GM10266 (cell line): ENCODE results near the gene ASB5.

Experiments used
- DNase-seq: peaks from one replicate; pipeline ENCODE4 v3.0.0; 2012; ENCODE audit errors: extremely low spot score
- TF ChIP-seq, protein P1 (sequence below): IDR thresholded peaks from 2 replicates; pipeline ENCODE4 v1.5.1; 2012; ENCODE audit warnings: mild to moderate bottlenecking, low read depth; ENCODE audit not compliant: control insufficient read depth, insufficient read depth; ENCODE audit errors: missing control alignments

Gene ASB5

DNA sequence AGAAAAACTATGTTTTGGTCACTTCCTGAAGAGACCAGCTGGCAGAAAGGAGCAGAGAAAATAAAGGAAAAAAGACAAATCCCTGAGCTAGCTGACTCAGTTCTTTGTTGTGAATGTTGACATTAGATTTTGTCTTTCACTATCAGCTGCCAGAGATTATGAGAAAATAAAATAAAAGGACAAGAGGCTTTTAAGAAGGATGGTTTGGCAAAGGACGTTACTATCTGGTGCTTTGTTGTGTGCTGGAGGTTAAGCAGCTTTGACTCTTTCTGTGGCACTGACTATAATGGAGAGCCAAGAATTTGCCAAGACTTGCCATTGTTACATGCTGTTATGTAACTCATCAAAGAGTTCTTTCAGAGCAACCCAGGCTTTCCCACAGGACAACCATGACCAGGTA is 12.1 kb downstream of the ASB5 start:
- DNase-seq: no peak
- TF ChIP-seq, protein P1, sequence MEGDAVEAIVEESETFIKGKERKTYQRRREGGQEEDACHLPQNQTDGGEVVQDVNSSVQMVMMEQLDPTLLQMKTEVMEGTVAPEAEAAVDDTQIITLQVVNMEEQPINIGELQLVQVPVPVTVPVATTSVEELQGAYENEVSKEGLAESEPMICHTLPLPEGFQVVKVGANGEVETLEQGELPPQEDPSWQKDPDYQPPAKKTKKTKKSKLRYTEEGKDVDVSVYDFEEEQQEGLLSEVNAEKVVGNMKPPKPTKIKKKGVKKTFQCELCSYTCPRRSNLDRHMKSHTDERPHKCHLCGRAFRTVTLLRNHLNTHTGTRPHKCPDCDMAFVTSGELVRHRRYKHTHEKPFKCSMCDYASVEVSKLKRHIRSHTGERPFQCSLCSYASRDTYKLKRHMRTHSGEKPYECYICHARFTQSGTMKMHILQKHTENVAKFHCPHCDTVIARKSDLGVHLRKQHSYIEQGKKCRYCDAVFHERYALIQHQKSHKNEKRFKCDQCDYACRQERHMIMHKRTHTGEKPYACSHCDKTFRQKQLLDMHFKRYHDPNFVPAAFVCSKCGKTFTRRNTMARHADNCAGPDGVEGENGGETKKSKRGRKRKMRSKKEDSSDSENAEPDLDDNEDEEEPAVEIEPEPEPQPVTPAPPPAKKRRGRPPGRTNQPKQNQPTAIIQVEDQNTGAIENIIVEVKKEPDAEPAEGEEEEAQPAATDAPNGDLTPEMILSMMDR: no peak

DNA sequence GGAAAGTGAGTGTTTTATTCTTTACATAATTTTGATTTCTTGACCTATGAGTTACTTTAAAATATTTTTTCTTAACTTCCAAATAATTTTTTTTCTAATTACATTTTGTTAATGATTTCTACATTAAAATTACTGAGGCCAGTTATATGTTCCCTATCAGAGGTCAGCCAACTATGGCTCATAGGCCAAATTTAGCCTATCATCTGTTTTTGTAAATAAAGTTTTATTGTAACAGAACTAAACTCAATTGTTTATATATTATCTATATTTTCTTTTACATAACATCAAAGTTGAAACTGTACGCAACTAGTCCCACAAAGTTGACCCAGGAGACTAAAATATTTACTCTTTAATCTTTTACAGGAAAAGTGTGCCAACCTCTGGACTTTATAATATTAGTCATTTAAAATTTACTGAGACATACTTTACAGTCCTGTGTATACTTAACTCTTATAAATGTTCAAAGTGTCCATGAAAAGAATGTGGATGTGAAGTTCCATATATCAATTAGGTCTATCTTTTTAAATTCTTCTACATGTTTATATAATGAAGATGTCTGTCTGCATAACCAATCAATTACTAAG is 26.2 kb downstream of the ASB5 start:
- TF ChIP-seq, protein P1: no peak
- no peak for DNase-seq

DNA sequence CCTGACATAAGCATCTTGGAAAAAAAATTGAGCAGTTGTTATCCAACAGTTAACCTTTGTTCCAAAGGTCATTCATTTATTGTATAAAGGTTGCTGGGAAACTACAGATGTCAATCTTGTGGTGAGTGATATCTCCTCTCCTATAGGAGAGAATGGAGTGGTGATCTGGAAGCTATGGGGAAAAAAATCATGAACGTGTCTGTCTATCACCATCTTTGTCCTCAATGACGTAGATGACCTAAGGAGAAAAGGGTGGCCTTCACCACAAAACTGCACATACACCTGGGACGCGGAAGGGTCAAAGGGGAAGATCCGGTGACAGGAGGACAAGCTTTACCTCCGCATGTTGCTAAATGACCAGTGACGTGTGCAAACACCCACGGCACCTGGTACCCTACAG is 27.3 kb downstream of the ASB5 start:
- TF ChIP-seq, protein P1: no peak
- no peak for DNase-seq

DNA sequence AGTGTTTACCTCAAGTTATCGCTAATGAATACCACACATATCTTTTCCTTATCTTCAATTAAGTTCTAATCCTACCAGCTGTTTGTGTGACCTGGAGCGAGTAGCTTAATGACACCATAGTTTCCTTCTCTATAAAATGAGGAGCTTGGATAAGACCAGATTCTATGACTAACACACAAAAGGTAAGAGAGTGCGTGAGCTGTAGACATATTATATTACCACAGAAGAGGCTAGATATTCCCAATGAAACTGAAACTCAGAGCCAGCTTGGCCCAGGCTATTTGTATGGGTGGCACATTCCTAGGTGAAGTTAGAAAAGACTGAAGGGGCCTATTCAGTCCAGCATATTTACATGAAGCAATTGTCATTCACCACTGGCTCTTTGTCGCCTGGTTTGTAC is 30.2 kb downstream of the ASB5 start:
- DNase-seq: no peak
- TF ChIP-seq, protein P1: no peak

DNA sequence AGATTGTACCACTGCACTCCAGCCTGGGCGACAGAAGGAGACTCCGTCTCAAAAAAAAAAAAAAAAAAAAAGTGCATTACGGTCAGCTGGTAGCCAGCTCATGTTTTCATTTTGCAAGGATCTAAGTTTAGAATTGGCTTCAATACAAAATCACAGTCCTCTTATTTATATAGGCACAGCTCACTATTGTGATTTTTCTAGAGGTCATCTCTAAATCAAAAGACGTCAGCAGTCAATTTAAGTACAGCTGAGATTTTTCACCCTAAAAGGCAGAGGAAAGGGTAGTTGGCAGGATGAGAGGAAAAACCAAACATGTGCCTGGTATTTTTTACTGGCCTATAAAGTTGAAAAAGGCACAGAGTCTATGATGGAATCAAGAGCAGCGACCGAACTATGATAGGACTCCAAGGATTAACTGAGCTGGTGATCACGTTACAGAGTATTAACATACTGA is 30.8 kb downstream of the ASB5 start:
- DNase-seq: no peak
- TF ChIP-seq, protein P1: no peak

DNA sequence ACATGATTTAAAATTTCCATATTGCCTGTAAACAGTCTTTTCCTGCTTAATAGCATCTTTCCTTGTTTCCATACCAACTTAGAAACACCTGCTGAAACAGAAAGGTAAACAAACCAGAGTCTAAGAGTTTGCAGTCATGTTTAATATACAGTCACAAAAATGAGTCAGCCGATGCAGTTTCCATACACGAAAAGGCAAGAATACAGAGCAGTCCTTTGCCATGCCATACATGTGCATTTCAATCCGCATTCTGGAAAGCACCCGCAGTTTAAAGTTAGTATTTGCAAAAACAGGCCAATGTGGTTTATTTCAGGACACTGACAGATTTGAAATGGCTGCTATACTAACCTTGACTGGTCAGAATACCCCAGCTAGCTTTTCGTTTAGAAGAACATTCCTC is 32.1 kb downstream of the ASB5 start:
- DNase-seq: no peak
- TF ChIP-seq, protein P1: no peak

DNA sequence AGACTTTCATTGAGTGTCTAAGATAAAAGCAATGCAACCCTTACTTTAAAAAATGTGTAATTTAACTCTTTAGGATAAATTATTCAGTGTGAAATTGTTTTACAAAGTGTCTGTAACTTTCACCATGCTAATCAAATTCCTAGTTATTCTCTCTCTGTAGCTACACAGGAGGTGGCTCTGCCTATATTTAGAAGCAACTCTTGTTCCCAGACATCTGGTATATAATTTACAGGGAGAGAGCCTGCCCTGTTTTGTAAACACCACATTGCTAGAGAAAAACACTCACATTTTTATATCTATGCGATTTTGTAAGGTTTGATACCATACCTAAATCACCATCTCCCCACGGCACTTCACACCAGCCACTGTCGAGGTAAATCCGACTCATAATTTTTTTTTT is 38.2 kb downstream of the ASB5 start:
- TF ChIP-seq, protein P1: no peak
- DNase-seq: no peak
